ENCODE results near the gene BCAM. TPM values are rescaled to one million over a fixed set of nuclear protein-coding genes. Genes with fewer than 3 reads are reported as not detected.

BCAM gene
- total and polyA plus RNA-seq, 10 of the 15 experiments (the other 5 are each of a cell fraction or from before 2014, with no cell fraction given), result 0.10 to 0.64 TPM; not detected in 8

GRCh38 chr19:44767295-44768180, 41.4 kb upstream of the BCAM start:
- 43% methylated on average over 11 of the region's 11 CpGs for WGBS (ENCODE audit: insufficient coverage, insufficient replicate concordance, low lambda C conversion rate, missing lambda C conversion rate)
- TF ChIP-seq SMARCA5 (IDR thresholded peaks at IDR 0.05) (peak; percentile 68; the same call in 1 of the 2 replicates), ZBTB40 (IDR thresholded peaks at IDR 0.05; ENCODE audit: borderline replicate concordance) (peak; percentile 51; the same call in 1 of the 2 replicates), SPI1 (IDR thresholded peaks at IDR 0.05; ENCODE audit: borderline replicate concordance, insufficient read depth, low read depth, low read length) (no peak), RAD51 (IDR thresholded peaks at IDR 0.05) (peak; percentile 27; the same call in 1 of the 2 replicates), RUNX3 (IDR thresholded peaks at IDR 0.05; ENCODE audit: low read length) (peak; percentile 35; the same call in 1 of the 2 replicates), BHLHE40 (IDR thresholded peaks at IDR 0.05; ENCODE audit: borderline replicate concordance in 1 of 2, low read depth in 2 of 2, low read length in 1 of 2) (peak in 1 of 2 experiments; percentile 17; a peak in 1 of 4 replicates), DPF2 (IDR thresholded peaks at IDR 0.05) (0 out of 2 replicates have a peak, but pooled peaks have one; percentile 15), IKZF1 (conservative IDR thresholded peaks at IDR 0.05) (peak; percentile 50; the same call in 1 of the 2 replicates), RELB (IDR thresholded peaks at IDR 0.05; ENCODE audit: low read depth) (peak; percentile 35; the same call in 1 of the 2 replicates), TAF1 (IDR thresholded peaks at IDR 0.05; ENCODE audit: borderline replicate concordance, low read depth, low read length) (no peak), IKZF2 (IDR thresholded peaks at IDR 0.05) (peak in 1 of 2 experiments; percentile 13; a peak in 1 of 4 replicates)
- TF ChIP-seq, protein P1, sequence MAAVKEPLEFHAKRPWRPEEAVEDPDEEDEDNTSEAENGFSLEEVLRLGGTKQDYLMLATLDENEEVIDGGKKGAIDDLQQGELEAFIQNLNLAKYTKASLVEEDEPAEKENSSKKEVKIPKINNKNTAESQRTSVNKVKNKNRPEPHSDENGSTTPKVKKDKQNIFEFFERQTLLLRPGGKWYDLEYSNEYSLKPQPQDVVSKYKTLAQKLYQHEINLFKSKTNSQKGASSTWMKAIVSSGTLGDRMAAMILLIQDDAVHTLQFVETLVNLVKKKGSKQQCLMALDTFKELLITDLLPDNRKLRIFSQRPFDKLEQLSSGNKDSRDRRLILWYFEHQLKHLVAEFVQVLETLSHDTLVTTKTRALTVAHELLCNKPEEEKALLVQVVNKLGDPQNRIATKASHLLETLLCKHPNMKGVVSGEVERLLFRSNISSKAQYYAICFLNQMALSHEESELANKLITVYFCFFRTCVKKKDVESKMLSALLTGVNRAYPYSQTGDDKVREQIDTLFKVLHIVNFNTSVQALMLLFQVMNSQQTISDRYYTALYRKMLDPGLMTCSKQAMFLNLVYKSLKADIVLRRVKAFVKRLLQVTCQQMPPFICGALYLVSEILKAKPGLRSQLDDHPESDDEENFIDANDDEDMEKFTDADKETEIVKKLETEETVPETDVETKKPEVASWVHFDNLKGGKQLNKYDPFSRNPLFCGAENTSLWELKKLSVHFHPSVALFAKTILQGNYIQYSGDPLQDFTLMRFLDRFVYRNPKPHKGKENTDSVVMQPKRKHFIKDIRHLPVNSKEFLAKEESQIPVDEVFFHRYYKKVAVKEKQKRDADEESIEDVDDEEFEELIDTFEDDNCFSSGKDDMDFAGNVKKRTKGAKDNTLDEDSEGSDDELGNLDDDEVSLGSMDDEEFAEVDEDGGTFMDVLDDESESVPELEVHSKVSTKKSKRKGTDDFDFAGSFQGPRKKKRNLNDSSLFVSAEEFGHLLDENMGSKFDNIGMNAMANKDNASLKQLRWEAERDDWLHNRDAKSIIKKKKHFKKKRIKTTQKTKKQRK (IDR thresholded peaks at IDR 0.05; ENCODE audit: low read depth, low read length), result no peak
- RAD21 ChIA-PET (ENCODE audit: unreplicated experiment), result interaction anchor here (1.1 to 4.6 kb wide), 6 partner anchors 14 to 113 kb away, joined by 3 to 66 read pairs (median 10); no protein-coding TSS in a partner anchor
- Histone ChIP-seq H3K27me3 (replicated peaks in 1 of 2; ENCODE audit: control insufficient read depth in 2 of 2, insufficient read depth in 2 of 2, low read length in 1 of 2) (no peaks in the 10 kb centered on the region), H3K9me3 (replicated peaks; ENCODE audit: control insufficient read depth, insufficient read depth, low read length) (peaks cover 5% of the 10 kb centered on the region; the same call in 2 of the 3 replicates), H2AFZ (ENCODE audit: control insufficient read depth, low read depth, low read length) (peak overlapping the region; percentile 41), H3K36me3 (ENCODE audit: control insufficient read depth in 2 of 2, insufficient read depth in 2 of 2, low read length in 1 of 2) (no peaks in the 10 kb centered on the region), H3K9ac (ENCODE audit: control insufficient read depth, insufficient read depth, low read length) (no peak overlapping the region), H3K79me2 (ENCODE audit: control insufficient read depth, insufficient read depth, low read length) (no peaks in the 10 kb centered on the region), H4K20me1 (ENCODE audit: control insufficient read depth, insufficient read depth) (no peaks in the 10 kb centered on the region), H3K4me2 (ENCODE audit: control insufficient read depth, insufficient read depth) (peak overlapping the region; percentile 22; the same call in 1 of the 2 replicates), H3K4me1 (ENCODE audit: control insufficient read depth, insufficient read depth, low read length) (peaks cover 22% of the 10 kb centered on the region), H3K4me3 (no peak overlapping the region), H3K27ac (ENCODE audit: control insufficient read depth, insufficient read depth) (no peak overlapping the region)
- FAIRE-seq (peak; percentile 31), DNase-seq (ENCODE audit: low read depth, low spot score) (no peak), ATAC-seq (peak; percentile 8)
- BruUV-seq (replicated peaks), result no TSS peak
- intact Hi-C loops (cut with micrococcal nuclease; ENCODE audit: unreplicated experiment), result no loop called here
- CTCF ChIA-PET, result interaction anchor here (0.6 to 15.6 kb wide), 6 partner anchors 14 to 76 kb away, joined by 3 to 513 read pairs (median 6); no protein-coding TSS in a partner anchor
- POLR2A ChIA-PET, result interaction anchor here (0.7 to 3.1 kb wide), 7 partner anchors 10 to 44 kb away, joined by 3 to 16 read pairs (median 3); no protein-coding TSS in a partner anchor
- SMC1A ChIA-PET (ENCODE audit: uncharacterized antibody, unreplicated experiment), result interaction anchor here (0.7 to 12.0 kb wide), 10 partner anchors 10 to 113 kb away, joined by 3 to 328 read pairs (median 6); no protein-coding TSS in a partner anchor
- in situ Hi-C loops (cut with MboI), result no loop called here
